ENCODE measurements around the gene LINC00632.
"Not testable (repeated sequence)": the region's sequence is repeated elsewhere in the genome, so short reads cannot be mapped to it uniquely, and the experiment has no call there.

The LINC00632 gene

GRCh38 chrX:140709421-140709846 is at the start of gene LINC00632:
Gene LINC00632 (plus strand): TSS chrX:140709759.
- no peak for DNase-seq

- no peak for DNase-seq
Measured at GRCh38 chrX:140661643-140662042, 47.9 kb upstream of the LINC00632 start.

GRCh38 chrX:140664939-140665338 is 44.6 kb upstream of the LINC00632 start:
- DNase-seq, result no peak

GRCh38 chrX:140672840-140673731 is 36.5 kb upstream of the LINC00632 start:
- DNase-seq, result no peak

GRCh38 chrX:140687706-140688105 is 21.9 kb upstream of the LINC00632 start:
- no peak for DNase-seq

- DNase-seq, result not testable (repeated sequence)
Measured at GRCh38 chrX:140691596-140691995, 18.0 kb upstream of the LINC00632 start.

- no peak for DNase-seq
Measured at GRCh38 chrX:140697618-140698017, 11.9 kb upstream of the LINC00632 start.

- no peak for DNase-seq
Measured at GRCh38 chrX:140701480-140701879, 8.1 kb upstream of the LINC00632 start.

- no peak for DNase-seq
Measured at GRCh38 chrX:140710710-140711109, 1.2 kb downstream of the LINC00632 start.

GRCh38 chrX:140711894-140712293 is 2.3 kb downstream of the LINC00632 start:
- no peak for DNase-seq

GRCh38 chrX:140712413-140713173 is 3.0 kb downstream of the LINC00632 start:
- no peak for DNase-seq

- DNase-seq, result no peak
Measured at GRCh38 chrX:140713174-140713539, 3.6 kb downstream of the LINC00632 start.

- no peak for DNase-seq
Measured at GRCh38 chrX:140715787-140716186, 6.2 kb downstream of the LINC00632 start.

- DNase-seq, result no peak
Measured at GRCh38 chrX:140723121-140723715, 13.7 kb downstream of the LINC00632 start.

GRCh38 chrX:140724309-140724708 is 14.8 kb downstream of the LINC00632 start:
- DNase-seq, result no peak

- no peak for DNase-seq
Measured at GRCh38 chrX:140724736-140725135, 15.2 kb downstream of the LINC00632 start.

- no peak for DNase-seq
Measured at GRCh38 chrX:140725500-140725899, 15.9 kb downstream of the LINC00632 start.

- DNase-seq, result peak; percentile 1 to 7
Measured at GRCh38 chrX:140733766-140734342, 24.3 kb downstream of the LINC00632 start.

- DNase-seq, result no peak
Measured at GRCh38 chrX:140744085-140744484, 34.5 kb downstream of the LINC00632 start.

GRCh38 chrX:140756941-140757340 is 47.4 kb downstream of the LINC00632 start:
- DNase-seq, result no peak

- peak in 1 of 2 donors; percentile 36 for DNase-seq
Measured at GRCh38 chrX:140762061-140762460, 52.5 kb downstream of the LINC00632 start.

- DNase-seq, result no peak
Measured at GRCh38 chrX:140764401-140764919, 54.9 kb downstream of the LINC00632 start.
